Karpas-422 (cell line): ENCODE data around the gene DNAJB14. TPM values are rescaled to one million over a fixed set of nuclear protein-coding genes. Genes with fewer than 3 reads are reported as not detected.

Experiments
- DNase-seq: peaks from one replicate; pipeline ENCODE4 v3.0.0-alpha.2; 2015
- H2AFZ ChIP-seq: fragments of 200-600 bp; sonication (generic); 2 replicates; pipeline ENCODE4 v1.6.1; 2014; ENCODE audit warnings: antibody characterized with exemption, low read length, mixed read lengths
- H3K27ac ChIP-seq: fragments of 200-600 bp; sonication (generic); 2 replicates; pipeline ENCODE4 v1.5.1; 2014; ENCODE audit warnings: mild to moderate bottlenecking, low read length, moderate library complexity
- H3K27me3 ChIP-seq: fragments of 200-600 bp; sonication (generic); 2 replicates; pipeline ENCODE4 v1.6.1; 2014; ENCODE audit warnings: low read length, mixed read lengths
- H3K36me3 ChIP-seq: fragments of 200-600 bp; sonication (generic); 2 replicates; pipeline ENCODE4 v1.6.1; 2014; ENCODE audit warnings: low read length, mixed read lengths; ENCODE audit not compliant: insufficient read depth
- H3K4me1 ChIP-seq: fragments of 200-600 bp; sonication (generic); 2 replicates; pipeline ENCODE4 v1.6.1; 2014; ENCODE audit warnings: mild to moderate bottlenecking, low read length, mixed read lengths
- H3K4me2 ChIP-seq: fragments of 200-600 bp; sonication (generic); 2 replicates; pipeline ENCODE4 v1.6.1; 2014; ENCODE audit warnings: low read length, low read depth, mild to moderate bottlenecking; ENCODE audit not compliant: poor library complexity, severe bottlenecking
- H3K4me3 ChIP-seq: fragments of 200-600 bp; sonication (generic); 2 replicates; pipeline ENCODE4 v1.5.1; 2014; ENCODE audit warnings: mild to moderate bottlenecking, antibody characterized with exemption, low read length, mixed read lengths
- H3K79me2 ChIP-seq: fragments of 200-600 bp; sonication (generic); 2 replicates; pipeline ENCODE4 v1.6.1; 2014; ENCODE audit warnings: mild to moderate bottlenecking, low read length, mixed read lengths
- H3K9ac ChIP-seq: fragments of 200-600 bp; sonication (generic); 2 replicates; pipeline ENCODE4 v1.6.0; 2014; ENCODE audit warnings: low read length
- H3K9me2 ChIP-seq: fragments of 200-600 bp; sonication (generic), shearing (Covaris generic); replicated peaks from 2 replicates; pipeline ENCODE4 v1.6.0; 2014; ENCODE audit warnings: mild to moderate bottlenecking, low read length, moderate library complexity; ENCODE audit not compliant: insufficient read depth
- H3K9me3 ChIP-seq: fragments of 300-700, 200-600 bp; sonication (generic); 2 replicates; pipeline ENCODE4 v1.6.1; 2014; ENCODE audit warnings: low read length, mixed read lengths
- H4K20me1 ChIP-seq: fragments of 200-600 bp; sonication (generic); 2 replicates; pipeline ENCODE4 v1.6.1; 2014; ENCODE audit warnings: mild to moderate bottlenecking, antibody characterized with exemption, low read length, low read depth; ENCODE audit not compliant: insufficient read depth
- total RNA-seq: library from RNA; depleted of rRNA; stranded (reverse); fragments of >200 nt; shearing (Covaris generic); gene quantifications from 2 replicates; pipeline ENCODE4 v1.2.3, GENCODE V29; 2014; ENCODE audit warnings: low replicate concordance

Gene DNAJB14
- total RNA-seq, 1 experiment from 2014 or later, result 65.8 TPM

- H3K9me3 ChIP-seq, result no peaks in the 10 kb centered on the region
- peaks cover 74% of the 10 kb centered on the region for H3K79me2 ChIP-seq
- no peaks in the 10 kb centered on the region for H3K9me2 ChIP-seq
- H3K4me3 ChIP-seq, result no peak overlapping the region
- H3K9ac ChIP-seq, result no peak overlapping the region
- H3K4me2 ChIP-seq, result no peak overlapping the region
- no peak overlapping the region for H3K27ac ChIP-seq
- no peaks in the 10 kb centered on the region for H3K4me1 ChIP-seq
- no peak for DNase-seq
- H2AFZ ChIP-seq, result no peak overlapping the region
- H3K27me3 ChIP-seq, result no peaks in the 10 kb centered on the region
- no peaks in the 10 kb centered on the region for H4K20me1 ChIP-seq
- peaks cover 74% of the 10 kb centered on the region for H3K36me3 ChIP-seq
Measured at GRCh38 chr4:99921174-99921573, 25.2 kb downstream of the DNAJB14 start.

- Histone ChIP-seq H3K9me2 (no peaks in the 10 kb centered on the region), H3K9ac (no peak overlapping the region), H3K27ac (no peak overlapping the region), H3K9me3 (no peaks in the 10 kb centered on the region), H3K4me2 (no peak overlapping the region), H4K20me1 (no peaks in the 10 kb centered on the region), H3K4me1 (no peaks in the 10 kb centered on the region), H3K36me3 (peaks cover 66% of the 10 kb centered on the region), H3K27me3 (no peaks in the 10 kb centered on the region), H3K79me2 (peaks cover 65% of the 10 kb centered on the region), H3K4me3 (no peak overlapping the region), H2AFZ (no peak overlapping the region)
- DNase-seq, result no peak
Measured at GRCh38 chr4:99918656-99919055, 27.8 kb downstream of the DNAJB14 start.

- Histone ChIP-seq H3K36me3 (peaks cover 58% of the 10 kb centered on the region), H3K9me3 (no peaks in the 10 kb centered on the region)
Measured at GRCh38 chr4:99917575-99917974, 28.8 kb downstream of the DNAJB14 start.

GRCh38 chr4:99915449-99915848, 31.0 kb downstream of the DNAJB14 start:
- H3K9me3 ChIP-seq, result no peaks in the 10 kb centered on the region
- peaks cover 42% of the 10 kb centered on the region for H3K36me3 ChIP-seq
- H3K4me2 ChIP-seq, result no peak overlapping the region
- no peaks in the 10 kb centered on the region for H3K9me2 ChIP-seq
- no peaks in the 10 kb centered on the region for H4K20me1 ChIP-seq
- peaks cover 66% of the 10 kb centered on the region for H3K79me2 ChIP-seq
- H3K9ac ChIP-seq, result no peak overlapping the region
- no peaks in the 10 kb centered on the region for H3K27me3 ChIP-seq
- DNase-seq, result no peak
- no peak overlapping the region for H3K4me3 ChIP-seq
- H3K27ac ChIP-seq, result no peak overlapping the region
- H2AFZ ChIP-seq, result no peak overlapping the region
- no peaks in the 10 kb centered on the region for H3K4me1 ChIP-seq

More at GRCh38 chr4:99917575-99917974, 28.8 kb downstream of the DNAJB14 start:
- Histone ChIP-seq H3K4me1 (no peaks in the 10 kb centered on the region), H3K27me3 (no peaks in the 10 kb centered on the region), H2AFZ (no peak overlapping the region), H3K4me2 (no peak overlapping the region), H3K27ac (no peak overlapping the region), H3K9me2 (no peaks in the 10 kb centered on the region), H4K20me1 (no peaks in the 10 kb centered on the region), H3K79me2 (peaks cover 60% of the 10 kb centered on the region), H3K9ac (no peak overlapping the region), H3K4me3 (no peak overlapping the region)
- DNase-seq, result no peak

GRCh38 chr4:99894998-99895397, 51.4 kb downstream of the DNAJB14 start:
- peak overlapping the region; percentile 69 for H3K9ac ChIP-seq
- no peaks in the 10 kb centered on the region for H4K20me1 ChIP-seq
- H3K4me2 ChIP-seq, result peak overlapping the region; percentile 79
- H3K4me1 ChIP-seq, result peaks cover 53% of the 10 kb centered on the region
- H2AFZ ChIP-seq, result no peak overlapping the region
- H3K4me3 ChIP-seq, result peak overlapping the region; percentile 64
- H3K9me3 ChIP-seq, result no peaks in the 10 kb centered on the region
- peaks cover 23% of the 10 kb centered on the region; the same call in 1 of the 2 replicates for H3K36me3 ChIP-seq
- H3K79me2 ChIP-seq, result peaks cover 42% of the 10 kb centered on the region
- no peaks in the 10 kb centered on the region for H3K9me2 ChIP-seq
- peak overlapping the region; percentile 82 for H3K27ac ChIP-seq
- DNase-seq, result no peak
- H3K27me3 ChIP-seq, result no peaks in the 10 kb centered on the region

- no peaks in the 10 kb centered on the region for H3K9me2 ChIP-seq
- no peaks in the 10 kb centered on the region for H3K27me3 ChIP-seq
- H3K27ac ChIP-seq, result peak within 1 kb of the TSS; percentile 82
- no peak within 1 kb of the TSS for H2AFZ ChIP-seq
- peak within 1 kb of the TSS; percentile 87 for H3K4me2 ChIP-seq
- H3K9me3 ChIP-seq, result no peaks in the 10 kb centered on the region
- H3K79me2 ChIP-seq, result peaks cover 46% of the 10 kb centered on the region
- H3K36me3 ChIP-seq, result peaks cover 20% of the 10 kb centered on the region; the same call in 1 of the 2 replicates
- peak within 1 kb of the TSS; percentile 85 for H3K9ac ChIP-seq
- peak within 1 kb of the TSS; percentile 93 for H3K4me3 ChIP-seq
- no peaks in the 10 kb centered on the region for H4K20me1 ChIP-seq
- peak; percentile 98 for DNase-seq
- H3K4me1 ChIP-seq, result peaks cover 53% of the 10 kb centered on the region
Measured at GRCh38 chr4:99894161-99894997, 52.0 kb downstream of the DNAJB14 start, which contains the start of gene LAMTOR3. Gene LAMTOR3 (minus strand): TSS chr4:99894427. CDS start chr4:99893963, 464 bp downstream.

- Histone ChIP-seq H3K4me2 (peak overlapping the region; percentile 87), H3K4me3 (peak overlapping the region; percentile 93), H2AFZ (no peak overlapping the region), H3K27me3 (no peaks in the 10 kb centered on the region), H3K4me1 (peaks cover 53% of the 10 kb centered on the region), H3K9me2 (no peaks in the 10 kb centered on the region), H3K9me3 (no peaks in the 10 kb centered on the region), H3K36me3 (peaks cover 14% of the 10 kb centered on the region; the same call in 1 of the 2 replicates), H3K79me2 (peaks cover 49% of the 10 kb centered on the region), H3K27ac (no peak overlapping the region; the same call in 1 of the 2 replicates), H3K9ac (peak overlapping the region; percentile 85), H4K20me1 (no peaks in the 10 kb centered on the region)
- no peak for DNase-seq
Measured at GRCh38 chr4:99893839-99894160, 52.6 kb downstream of the DNAJB14 start.

GRCh38 chr4:99893029-99893428, 53.4 kb downstream of the DNAJB14 start:
- no peak overlapping the region for H2AFZ ChIP-seq
- no peak for DNase-seq
- peaks cover 7% of the 10 kb centered on the region; the same call in 1 of the 2 replicates for H3K36me3 ChIP-seq
- H4K20me1 ChIP-seq, result no peaks in the 10 kb centered on the region
- H3K9me2 ChIP-seq, result no peaks in the 10 kb centered on the region
- H3K27ac ChIP-seq, result no peak overlapping the region
- peak overlapping the region; percentile 93 for H3K4me3 ChIP-seq
- H3K4me1 ChIP-seq, result peaks cover 51% of the 10 kb centered on the region
- H3K27me3 ChIP-seq, result no peaks in the 10 kb centered on the region
- H3K4me2 ChIP-seq, result peak overlapping the region; percentile 87
- peaks cover 53% of the 10 kb centered on the region for H3K79me2 ChIP-seq
- H3K9me3 ChIP-seq, result no peaks in the 10 kb centered on the region
- peak overlapping the region; percentile 85 for H3K9ac ChIP-seq
